Measurements from ENCODE around the gene ATP5F1A.

DNA sequence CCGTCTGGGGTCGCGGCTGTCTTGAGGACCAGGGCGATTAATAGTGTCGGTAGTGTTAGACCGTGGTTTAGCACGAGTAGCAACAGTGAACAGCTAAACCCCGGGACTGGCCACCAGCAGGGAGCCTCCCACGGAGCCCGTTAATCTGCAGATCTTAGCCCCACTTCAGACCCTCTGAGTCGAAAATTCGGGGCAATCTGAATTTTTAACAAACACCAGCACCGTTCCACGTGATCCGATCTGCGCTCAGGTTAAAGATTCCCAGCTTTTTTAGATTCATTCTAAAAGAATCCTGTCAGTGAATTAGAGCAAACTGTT lies 479 bp upstream of the ATP5F1A start:
- TF ChIP-seq, protein P1, sequence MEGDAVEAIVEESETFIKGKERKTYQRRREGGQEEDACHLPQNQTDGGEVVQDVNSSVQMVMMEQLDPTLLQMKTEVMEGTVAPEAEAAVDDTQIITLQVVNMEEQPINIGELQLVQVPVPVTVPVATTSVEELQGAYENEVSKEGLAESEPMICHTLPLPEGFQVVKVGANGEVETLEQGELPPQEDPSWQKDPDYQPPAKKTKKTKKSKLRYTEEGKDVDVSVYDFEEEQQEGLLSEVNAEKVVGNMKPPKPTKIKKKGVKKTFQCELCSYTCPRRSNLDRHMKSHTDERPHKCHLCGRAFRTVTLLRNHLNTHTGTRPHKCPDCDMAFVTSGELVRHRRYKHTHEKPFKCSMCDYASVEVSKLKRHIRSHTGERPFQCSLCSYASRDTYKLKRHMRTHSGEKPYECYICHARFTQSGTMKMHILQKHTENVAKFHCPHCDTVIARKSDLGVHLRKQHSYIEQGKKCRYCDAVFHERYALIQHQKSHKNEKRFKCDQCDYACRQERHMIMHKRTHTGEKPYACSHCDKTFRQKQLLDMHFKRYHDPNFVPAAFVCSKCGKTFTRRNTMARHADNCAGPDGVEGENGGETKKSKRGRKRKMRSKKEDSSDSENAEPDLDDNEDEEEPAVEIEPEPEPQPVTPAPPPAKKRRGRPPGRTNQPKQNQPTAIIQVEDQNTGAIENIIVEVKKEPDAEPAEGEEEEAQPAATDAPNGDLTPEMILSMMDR (IDR thresholded peaks at IDR 0.05): no peak
- TF ChIP-seq POLR2A (IDR thresholded peaks at IDR 0.05): no peak

Data from lower leg skin (tissue), 3 donors.